Measurements from ENCODE around the gene GJC1.
"Not testable (repeated sequence)": the region's sequence is repeated elsewhere in the genome, so short reads cannot be mapped to it uniquely, and the experiment has no call there.

- TF ChIP-seq CTCF (IDR thresholded peaks at IDR 0.05; ENCODE audit: low read depth, low read length); EZH2phosphoT487 (IDR thresholded peaks at IDR 0.05; ENCODE audit: low read depth): not testable (repeated sequence)
Observed at GRCh38 chr17:44808656-44809388, 21.3 kb downstream of the GJC1 start.

All from OCI-LY3 (cell line).